ENCODE data around the gene ABCB6. TPM values are rescaled to one million over a fixed set of nuclear protein-coding genes. Genes with fewer than 3 reads are reported as not detected.

The ABCB6 gene
- total RNA-seq, 2 donors from 2014 or later, result 39.1 to 76.0 TPM

- peaks cover 11% of the 10 kb centered on the region for H3K4me1 Mint-ChIP-seq
- Histone ChIP-seq H3K4me1 (ENCODE audit: control insufficient read depth, insufficient read depth, low read length) (peaks cover 2% of the 10 kb centered on the region), H3K9me3 (ENCODE audit: control insufficient read depth, low read length) (no peaks in the 10 kb centered on the region), H3K36me3 (ENCODE audit: control insufficient read depth, insufficient read depth, low read length) (peaks cover 46% of the 10 kb centered on the region), H3K27me3 (ENCODE audit: control insufficient read depth, insufficient read depth, low read length, poor library complexity, severe bottlenecking) (no peaks in the 10 kb centered on the region), H3K4me3 (ENCODE audit: low read length) (no peak overlapping the region), H3K27ac (ENCODE audit: low read depth, low read length) (no peak overlapping the region), H3K9ac (ENCODE audit: extremely low read depth, low read length, poor library complexity, severe bottlenecking) (no peak overlapping the region)
- H3K27ac Mint-ChIP-seq, result no peak overlapping the region
- no peak for DNase-seq
- TF ChIP-seq CTCF (conservative IDR thresholded peaks at IDR 0.05), result no peak
- no peaks in the 10 kb centered on the region for H3K27me3 Mint-ChIP-seq (ENCODE audit: insufficient read depth)
- peaks cover 55% of the 10 kb centered on the region for H3K36me3 Mint-ChIP-seq (ENCODE audit: low read depth)
- H3K4me3 Mint-ChIP-seq, result no peak overlapping the region
- H3K9me3 Mint-ChIP-seq, result no peaks in the 10 kb centered on the region
- 94 to 96% methylated on average over 20 to 31 of the region's 31 CpGs for WGBS, 2 experiments (ENCODE audit: insufficient coverage in 1 of 2, insufficient read length in 1 of 2)
Observed at GRCh38 chr2:219223831-219224610, 5.3 kb upstream of the ABCB6 start.

DNA sequence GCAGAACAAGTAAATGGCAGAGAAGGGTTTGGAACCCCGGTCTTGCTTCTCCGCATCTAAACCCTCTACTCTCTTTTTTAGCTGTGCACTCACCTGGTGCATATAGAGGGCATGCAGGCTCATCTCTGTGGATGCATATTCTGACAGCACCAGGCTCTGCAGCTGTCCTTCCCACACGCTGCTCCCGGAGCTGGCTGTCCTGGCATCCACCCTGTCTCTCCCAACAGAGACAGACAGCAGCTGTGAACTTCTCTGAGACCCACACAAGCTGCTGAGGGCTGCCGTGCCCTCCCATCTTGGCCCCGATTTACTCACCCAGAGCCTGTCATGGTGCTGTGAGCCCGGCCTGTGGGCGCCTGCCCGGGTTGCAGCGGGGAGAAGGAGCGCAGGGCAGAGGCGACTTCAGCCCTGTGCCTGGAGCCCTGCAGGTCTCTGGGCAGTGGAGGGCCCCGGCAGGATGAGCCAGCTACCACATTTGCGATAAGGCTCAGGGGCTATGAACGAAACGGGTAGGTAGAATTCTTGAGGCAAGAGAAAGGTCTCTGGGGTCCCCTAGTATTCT lies 3.3 kb upstream of the ABCB6 start:
- no peak for DNase-seq
- Histone ChIP-seq H3K27me3 (ENCODE audit: control insufficient read depth, insufficient read depth, low read length, poor library complexity, severe bottlenecking) (no peaks in the 10 kb centered on the region), H3K4me1 (ENCODE audit: control insufficient read depth, insufficient read depth, low read length) (no peaks in the 10 kb centered on the region), H3K36me3 (ENCODE audit: control insufficient read depth, insufficient read depth, low read length) (peaks cover 42% of the 10 kb centered on the region), H3K27ac (ENCODE audit: low read depth, low read length) (no peak overlapping the region), H3K9me3 (ENCODE audit: control insufficient read depth, low read length) (no peaks in the 10 kb centered on the region), H3K9ac (ENCODE audit: extremely low read depth, low read length, poor library complexity, severe bottlenecking) (no peak overlapping the region), H3K4me3 (ENCODE audit: low read length) (no peak overlapping the region)
- no peak overlapping the region for H3K27ac Mint-ChIP-seq
- no peaks in the 10 kb centered on the region for H3K9me3 Mint-ChIP-seq
- WGBS, 2 experiments (ENCODE audit: insufficient coverage in 1 of 2, insufficient read length in 1 of 2), result 94 to 98% methylated on average over 12 to 16 of the region's 16 CpGs
- peaks cover 54% of the 10 kb centered on the region for H3K36me3 Mint-ChIP-seq (ENCODE audit: low read depth)
- no peak for TF ChIP-seq CTCF (conservative IDR thresholded peaks at IDR 0.05)
- H3K4me1 Mint-ChIP-seq, result peaks cover 12% of the 10 kb centered on the region
- no peak overlapping the region for H3K4me3 Mint-ChIP-seq
- H3K27me3 Mint-ChIP-seq (ENCODE audit: insufficient read depth), result no peaks in the 10 kb centered on the region

GRCh38 chr2:219220652-219221402 lies 2.1 kb upstream of the ABCB6 start:
- peaks cover 57% of the 10 kb centered on the region for H3K36me3 Mint-ChIP-seq (ENCODE audit: low read depth)
- no peak for TF ChIP-seq CTCF (conservative IDR thresholded peaks at IDR 0.05)
- no peak overlapping the region for H3K27ac Mint-ChIP-seq
- no peak overlapping the region for H3K4me3 ChIP-seq (ENCODE audit: low read length)
- no peaks in the 10 kb centered on the region for H3K27me3 ChIP-seq (ENCODE audit: control insufficient read depth, insufficient read depth, low read length, poor library complexity, severe bottlenecking)
- H3K9ac ChIP-seq (ENCODE audit: extremely low read depth, low read length, poor library complexity, severe bottlenecking), result no peak overlapping the region
- H3K36me3 ChIP-seq (ENCODE audit: control insufficient read depth, insufficient read depth, low read length), result peaks cover 46% of the 10 kb centered on the region
- 92 to 94% methylated on average over 4 to 19 of the region's 19 CpGs for WGBS, 2 experiments (ENCODE audit: insufficient coverage in 1 of 2, insufficient read length in 1 of 2)
- peaks cover 17% of the 10 kb centered on the region for H3K4me1 Mint-ChIP-seq
- H3K9me3 Mint-ChIP-seq, result no peaks in the 10 kb centered on the region
- H3K27ac ChIP-seq (ENCODE audit: low read depth, low read length), result no peak overlapping the region
- H3K4me1 ChIP-seq (ENCODE audit: control insufficient read depth, insufficient read depth, low read length), result no peaks in the 10 kb centered on the region
- H3K27me3 Mint-ChIP-seq (ENCODE audit: insufficient read depth), result no peaks in the 10 kb centered on the region
- no peaks in the 10 kb centered on the region for H3K9me3 ChIP-seq (ENCODE audit: control insufficient read depth, low read length)
- H3K4me3 Mint-ChIP-seq, result no peak overlapping the region
- no peak for DNase-seq
